Transverse colon (tissue), 4 donors: Measurements from ENCODE around the gene HNRNPA1.

Experiments
- EP300 ChIP-seq: sonication (generic); formaldehyde crosslinking; IDR thresholded peaks from one replicate; pipeline ENCODE4 v1.6.1; 2017; ENCODE audit warnings: antibody characterized with exemption, low read depth
- POLR2A ChIP-seq: fragments of 450-650 bp; IDR thresholded peaks from one replicate; pipeline ENCODE4 v1.6.1; 2016; ENCODE audit warnings: antibody characterized with exemption, mild to moderate bottlenecking, moderate library complexity
- POLR2AphosphoS5 ChIP-seq, 3 donors: sonication (generic); formaldehyde crosslinking; IDR thresholded peaks; one replicate each; pipeline ENCODE4 v1.6.1; 2016; ENCODE audit warnings: antibody characterized with exemption in 3 of 3
- TF ChIP-seq, protein P1 (sequence below), 5 experiments: fragments of 200-600 bp in 3 of 5; fragments of 450-650 bp in 2 of 5; sonication (generic) in 3 of 5; IDR thresholded peaks; 1 replicate in 2 of 5; 2 replicates in 3 of 5; pipeline ENCODE4 v1.5.1; 2016 to 2017; ENCODE audit warnings: antibody characterized with exemption in 5 of 5, inconsistent platforms in 3 of 5, mild to moderate bottlenecking in 2 of 5, moderate library complexity in 1 of 5

DNA sequence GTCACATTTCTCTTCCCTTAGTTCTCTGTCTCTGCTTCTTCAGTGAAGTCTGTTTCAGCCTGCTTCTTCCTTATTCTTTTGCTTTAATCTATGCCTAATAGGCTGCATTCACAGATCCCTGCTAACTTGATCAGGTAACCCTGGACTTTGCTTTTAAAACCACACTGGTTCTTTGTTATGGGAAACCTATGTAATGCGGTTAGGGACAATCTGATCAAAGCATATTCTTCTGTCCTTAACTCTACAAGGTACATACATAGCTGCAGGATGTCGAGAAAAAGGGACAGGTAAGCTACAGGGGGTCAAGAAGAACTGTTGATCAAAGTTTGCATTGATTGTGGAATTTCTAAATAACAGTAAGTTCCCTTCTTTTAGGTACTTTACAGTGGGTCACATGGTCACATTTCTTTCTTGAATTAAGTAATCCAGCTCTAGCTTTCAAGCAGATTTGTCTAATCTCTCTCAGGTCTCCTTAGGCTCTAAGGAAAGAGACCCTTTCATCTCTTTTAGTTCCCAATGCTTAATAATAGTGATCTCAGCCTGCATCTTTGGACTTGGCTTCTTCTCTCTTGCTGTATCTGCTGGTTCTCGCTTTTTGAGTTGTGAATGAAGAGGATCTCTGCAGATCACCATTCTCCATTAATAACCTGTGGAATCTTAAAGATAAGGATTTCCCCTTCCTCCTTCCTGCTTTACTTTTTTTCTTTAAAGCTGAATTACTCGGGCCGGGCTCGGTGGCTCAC is 48.2 kb downstream of the HNRNPA1 start:
- TF ChIP-seq, protein P1, sequence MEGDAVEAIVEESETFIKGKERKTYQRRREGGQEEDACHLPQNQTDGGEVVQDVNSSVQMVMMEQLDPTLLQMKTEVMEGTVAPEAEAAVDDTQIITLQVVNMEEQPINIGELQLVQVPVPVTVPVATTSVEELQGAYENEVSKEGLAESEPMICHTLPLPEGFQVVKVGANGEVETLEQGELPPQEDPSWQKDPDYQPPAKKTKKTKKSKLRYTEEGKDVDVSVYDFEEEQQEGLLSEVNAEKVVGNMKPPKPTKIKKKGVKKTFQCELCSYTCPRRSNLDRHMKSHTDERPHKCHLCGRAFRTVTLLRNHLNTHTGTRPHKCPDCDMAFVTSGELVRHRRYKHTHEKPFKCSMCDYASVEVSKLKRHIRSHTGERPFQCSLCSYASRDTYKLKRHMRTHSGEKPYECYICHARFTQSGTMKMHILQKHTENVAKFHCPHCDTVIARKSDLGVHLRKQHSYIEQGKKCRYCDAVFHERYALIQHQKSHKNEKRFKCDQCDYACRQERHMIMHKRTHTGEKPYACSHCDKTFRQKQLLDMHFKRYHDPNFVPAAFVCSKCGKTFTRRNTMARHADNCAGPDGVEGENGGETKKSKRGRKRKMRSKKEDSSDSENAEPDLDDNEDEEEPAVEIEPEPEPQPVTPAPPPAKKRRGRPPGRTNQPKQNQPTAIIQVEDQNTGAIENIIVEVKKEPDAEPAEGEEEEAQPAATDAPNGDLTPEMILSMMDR (IDR thresholded peaks at IDR 0.05) = no peak
- TF ChIP-seq POLR2A (no peak), POLR2AphosphoS5 (IDR thresholded peaks at IDR 0.05) (no peak), EP300 (no peak)
